Heart right ventricle (tissue), 16 donors: ENCODE data around the gene PEX6. TPM values are rescaled to one million over a fixed set of nuclear protein-coding genes. Genes with fewer than 3 reads are reported as not detected.

Experiments
- ATAC-seq, 8 donors: fragments of 200-7000 bp; cut with Tn5 transposase; one replicate each; pipeline ENCODE4 v1.9.1; 2020; ENCODE audit warnings: mild to moderate bottlenecking in 8 of 8, moderate library complexity in 8 of 8, moderate number of reproducible peaks in 1 of 8
- DNase-seq, 2 donors: peaks; one replicate each; pipeline ENCODE4 v3.0.0-alpha.2; 2020
- H3K27ac ChIP-seq, 10 donors: fragments of 200-600 bp; sonication (generic) in 2 of 10; one replicate each; pipeline versions ENCODE4 v1.5.0 to v1.8.0; 2020 to 2022; ENCODE audit warnings: mild to moderate bottlenecking in 3 of 10
- H3K27me3 ChIP-seq, 7 donors: fragments of 200-600 bp; one replicate each; pipeline ENCODE4 v1.8.0; 2021 to 2022; ENCODE audit warnings: mild to moderate bottlenecking in 2 of 7
- H3K36me3 ChIP-seq, 9 donors: fragments of 200-600 bp; sonication (generic) in 1 of 9; one replicate each; pipeline versions ENCODE4 v1.5.0 to v1.8.0; 2020 to 2022; ENCODE audit warnings: mild to moderate bottlenecking in 2 of 9
- H3K4me1 ChIP-seq, 9 donors: fragments of 200-600 bp; sonication (generic) in 1 of 9; one replicate each; pipeline versions ENCODE4 v1.5.0 to v1.8.0; 2020 to 2022; ENCODE audit warnings: mild to moderate bottlenecking in 4 of 9
- H3K4me3 ChIP-seq, 10 donors: fragments of 200-600 bp; sonication (generic) in 2 of 10; one replicate each; pipeline versions ENCODE4 v1.5.0 to v1.8.0; 2020 to 2022; ENCODE audit warnings: mild to moderate bottlenecking in 7 of 10, moderate library complexity in 2 of 10
- H3K9me3 ChIP-seq, 11 donors: fragments of 200-600 bp in 10 of 11; sonication (generic) in 2 of 11; one replicate each; pipeline versions ENCODE4 v1.5.0 to v1.8.0; 2013 to 2022; ENCODE audit warnings: mild to moderate bottlenecking in 2 of 11, control low read depth in 1 of 11, moderate library complexity in 1 of 11
- CTCF ChIP-seq, 9 donors: fragments of 200-600 bp; sonication (generic) in 2 of 9; IDR thresholded peaks; one replicate each; pipeline versions ENCODE4 v1.5.0 to v1.8.0; 2021 to 2022; ENCODE audit warnings: antibody characterized with exemption in 9 of 9, mild to moderate bottlenecking in 5 of 9, moderate library complexity in 1 of 9
- WGBS, 2 donors: extraction: QIAGEN DNeasy Blood & Tissue Kit; methylation state at CpG; one replicate each; pipeline ENCODE4 v1.1.7; 2013; ENCODE audit warnings: inconsistent platforms in 1 of 2; 5-methylcytosine and 5-hydroxymethylcytosine counted together
- intact Hi-C, 10 donors: fragments of 100-400 bp; cut with DNase I; formaldehyde crosslinking; loops; one replicate each; pipeline versions ENCODE4 v1.11.1 to v1.14.2; 2022
- polyA plus RNA-seq, 2 donors: library from polyadenylated mRNA; stranded (reverse); fragments of 200-250 nt; gene quantifications; one replicate each; pipeline ENCODE4 v1.2.3, GENCODE V29; 2013
- total RNA-seq, 10 donors: library from RNA; stranded (reverse); fragmentation: NEBNext Ultra II Directional in 3 of 10; extraction: Animal tissue kit (Norgen Biotek cat#: 25700) in 3 of 10; gene quantifications; one replicate each; pipeline versions ENCODE4 v1.2.1 to v1.2.4, GENCODE V29; 2021 to 2023
- donor health status: Arrhythmogenic right ventricular cardiomyopathy.
- donor health status: ischemic (EF 13 %, LVEDD 7.1; RV severe dilation, severe dysfunction).
- donor health status: healthy with polysubstance abuse.
- donor health status: DM: no; HTN: yes; CAD: no.
- donor health status: DM: no; HTN: no; CAD: no.
- donor health status: ischemic (EF 25% LVEDD 6.9; RV normal size, moderate dysfunction).
- donor health status: ischemic (EF 25% LVEDD 5.7; RV mildly dilated, moderate dysfunction).
- donor health status: healthy.
- donor health status: DM: yes; HTN: yes; CAD: no.
- donor health status: Ischemic cardiomyopathy.
- donor health status: ischemic (EF 35%, LVEDD 5.7; RV mildly dilated, moderate dysfunction).
- donor health status: nonischemic (EF 11% LVEDD 7.7; RV severe dilation, severe dysfunction).
- donor health status: DM: yes; HTN: yes; CAD: no.
- donor health status: PGD.
- donor health status: ischemic (EF 29% LVEDD 5.4; RV normal size, mild dysfunction).
- donor health status: nonischemic (EF 23%, LVEDD 6.1; RV moderate dilation, normal function).

Gene PEX6
- total and polyA plus RNA-seq, 12 donors = 9.1 to 32.6 (median 16.6) TPM

- peaks cover 0 to 52% (median 15%) of the 10 kb centered on the region in 9 donors for H3K36me3 ChIP-seq
- H3K27me3 ChIP-seq = peaks cover 0 to 16% (median 0%) of the 10 kb centered on the region in 7 donors
- H3K4me3 ChIP-seq = no peak overlapping the region
- intact Hi-C loops = no loop called here
- WGBS, 2 donors = 90 to 92% methylated on average over 12 of the region's 12 CpGs
- DNase-seq = no peak
- H3K4me1 ChIP-seq = peaks cover 0 to 18% (median 16%) of the 10 kb centered on the region in 9 donors
- no peak for TF ChIP-seq CTCF (IDR thresholded peaks at IDR 0.05)
- H3K9me3 ChIP-seq = no peaks in the 10 kb centered on the region
- no peak overlapping the region for H3K27ac ChIP-seq
- no peak for ATAC-seq
These were observed 16.9 kb downstream of the PEX6 start for GRCh38 chr6:42962096-42962495.

GRCh38 chr6:42961020-42961470 is 17.9 kb downstream of the PEX6 start:
- TF ChIP-seq CTCF (IDR thresholded peaks at IDR 0.05) = no peak
- H3K4me1 ChIP-seq = peaks cover 0 to 18% (median 16%) of the 10 kb centered on the region in 9 donors
- intact Hi-C loops = no loop called here
- ATAC-seq (no peak), DNase-seq (no peak)
- H3K4me3 ChIP-seq = peak overlapping the region in 9 of 10 donors; percentile 39 to 64 (median 55)
- H3K36me3 ChIP-seq = peaks cover 0 to 41% (median 10%) of the 10 kb centered on the region in 9 donors
- H3K27ac ChIP-seq = peak overlapping the region in 1 of 10 donors; percentile 63
- no peaks in the 10 kb centered on the region for H3K9me3 ChIP-seq
- H3K27me3 ChIP-seq = peaks cover 0 to 16% (median 0%) of the 10 kb centered on the region in 7 donors
- WGBS, 2 donors = 27 to 30% methylated on average over 15 of the region's 15 CpGs

- 2 to 3% methylated on average over 62 of the region's 62 CpGs for WGBS, 2 donors
- H3K27ac ChIP-seq = peak within 1 kb of the TSS in 1 of 10 donors; percentile 63
- peak; percentile 72 to 90 (median 82) for ATAC-seq
These were observed 18.6 kb downstream of the PEX6 start, which contains the start of gene GNMT for GRCh38 chr6:42960243-42961019. TSS of gene GNMT (plus strand) at chr6:42960754. CDS start at chr6:42960768, 14 bp downstream.

More at GRCh38 chr6:42960243-42961019, 18.6 kb downstream of the PEX6 start, which contains the start of gene GNMT:
- TF ChIP-seq CTCF (IDR thresholded peaks at IDR 0.05) = peak in 1 of 9 donors; percentile 5
- peak; percentile 26 to 65 for DNase-seq
- peak within 1 kb of the TSS in 9 of 10 donors; percentile 39 to 64 (median 55) for H3K4me3 ChIP-seq
- H3K4me1 ChIP-seq = peaks cover 0 to 18% (median 16%) of the 10 kb centered on the region in 9 donors
- intact Hi-C loops = no loop called here
- peaks cover 0 to 35% (median 10%) of the 10 kb centered on the region in 9 donors for H3K36me3 ChIP-seq
- no peaks in the 10 kb centered on the region for H3K9me3 ChIP-seq
- peaks cover 0 to 16% (median 0%) of the 10 kb centered on the region in 7 donors for H3K27me3 ChIP-seq
